NCI-H1417 treated with DMSO at 0.1 percent for 48 hours (cell line): Measurements from ENCODE around the gene NTN1.
"Not testable (repeated sequence)": the region's sequence is repeated elsewhere in the genome, so short reads cannot be mapped to it uniquely, and the experiment has no call there.

Experiments
- DNase-seq: peaks from one replicate; lab custom pipeline; 2025; lab: John Stamatoyannopoulos, UW

The NTN1 gene

DNA sequence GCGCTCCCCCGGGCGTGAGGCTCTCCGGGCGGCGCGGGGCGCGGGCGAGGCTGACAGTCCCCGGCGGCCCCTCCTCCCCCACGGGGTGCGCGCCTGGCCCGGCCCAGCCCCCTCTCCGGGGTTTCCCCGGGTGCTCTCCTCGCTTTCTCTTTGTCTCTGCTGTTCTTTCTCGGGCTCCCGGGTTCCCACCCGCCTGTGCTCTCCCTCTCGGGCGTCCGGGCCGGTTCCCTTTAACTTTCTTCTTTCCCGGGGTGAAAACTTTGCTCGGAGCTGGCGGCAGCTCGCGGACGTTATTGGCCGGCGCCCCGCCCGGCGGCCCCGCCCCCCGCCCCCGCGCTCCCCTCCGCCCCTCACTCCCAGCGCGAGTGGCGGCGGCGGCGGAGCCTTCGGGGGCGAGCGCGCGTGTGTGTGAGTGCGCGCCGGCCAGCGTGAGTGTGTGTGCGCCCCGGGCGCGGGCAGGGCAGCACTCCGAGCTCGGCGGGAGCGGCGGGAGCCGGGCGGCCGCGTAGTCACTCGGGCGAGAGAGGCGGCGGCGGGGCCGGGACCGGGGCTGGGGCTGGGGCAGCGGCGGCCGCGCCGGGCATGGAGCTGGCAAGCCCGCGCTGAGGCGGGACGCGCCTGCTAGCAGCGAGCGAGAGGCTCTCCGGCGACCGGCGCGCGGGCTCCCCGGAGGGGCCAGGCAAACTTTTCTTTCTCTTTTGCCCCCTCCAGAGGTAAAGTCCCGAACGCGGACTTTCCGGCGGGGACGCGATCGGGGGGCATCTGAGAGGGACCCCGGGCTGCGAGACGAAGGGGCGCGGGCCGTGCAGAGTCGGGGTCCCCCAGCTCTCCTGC, at the start of gene NTN1:
Gene NTN1 (plus strand): TSS at position 353 of the 834 bp plus-strand sequence. CDS start 864 bp downstream, outside the sequence.
- DNase-seq, result no peak

DNA sequence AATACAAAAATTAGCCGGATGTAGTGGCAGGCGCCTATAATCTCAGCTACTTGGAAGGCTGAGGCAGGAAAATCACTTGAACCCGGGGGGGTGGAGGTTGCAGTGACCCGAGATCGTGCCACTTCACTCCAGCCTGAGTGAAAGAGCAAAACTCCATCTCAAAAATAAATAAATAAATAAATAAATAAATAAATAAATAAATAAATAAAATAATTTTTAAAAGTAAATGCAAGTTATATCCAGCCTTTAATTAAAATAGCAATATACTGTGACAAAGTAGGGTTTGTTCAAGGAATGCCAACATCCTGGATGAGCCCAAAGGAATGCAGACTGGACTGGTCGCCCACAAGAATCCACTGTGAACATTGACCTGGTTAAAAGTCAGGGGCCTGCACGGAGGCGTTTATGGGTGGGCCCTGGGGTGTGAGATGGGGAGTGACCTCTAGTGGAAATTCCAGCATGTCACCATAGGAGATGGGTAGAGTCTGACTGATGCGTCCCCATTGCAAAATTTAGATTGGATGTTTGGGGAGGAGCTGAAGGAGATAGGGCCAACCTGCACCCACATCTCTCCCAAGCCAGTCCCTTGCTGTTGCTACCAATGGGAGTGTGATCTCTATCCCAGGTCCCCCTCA, 46.1 kb upstream of the NTN1 start:
- DNase-seq, result no peak

DNA sequence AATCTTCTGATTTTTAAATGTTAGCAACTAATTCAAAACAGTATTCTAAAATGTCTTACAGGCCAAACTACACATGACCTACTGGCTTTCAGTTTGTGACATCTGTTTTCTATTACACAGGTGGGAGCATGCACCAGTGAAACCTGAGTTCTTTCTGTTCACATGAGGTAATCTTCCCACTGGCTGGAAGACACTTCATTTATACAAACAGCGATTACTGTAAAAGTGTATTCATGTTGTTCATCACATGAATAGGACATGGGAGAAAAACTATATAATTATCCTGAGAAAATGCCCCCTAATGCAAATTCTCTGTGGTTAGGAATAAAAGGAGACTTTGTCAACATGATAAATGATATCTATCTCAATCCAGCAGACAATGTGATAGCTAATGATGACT, 44.7 kb upstream of the NTN1 start:
- peak; percentile 15 for DNase-seq

DNA sequence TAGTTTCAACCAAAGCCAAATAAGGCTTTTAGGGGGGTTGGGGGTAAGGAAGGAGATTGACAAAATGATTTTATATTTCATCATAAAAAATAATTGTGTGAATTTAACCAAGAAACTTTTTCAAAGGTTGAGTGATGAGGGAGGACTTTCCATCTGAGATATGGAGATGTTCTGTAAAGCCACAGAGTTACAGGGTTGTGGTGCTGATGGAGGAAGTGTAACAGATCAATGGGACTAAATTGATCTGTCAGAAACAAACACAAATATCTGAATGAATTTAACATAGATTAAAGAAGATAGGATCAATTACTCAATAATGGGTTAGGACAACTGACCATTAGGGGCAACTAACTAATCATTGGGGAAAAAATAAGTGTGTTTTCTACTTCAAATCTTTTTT, 41.6 kb upstream of the NTN1 start:
- no peak for DNase-seq

DNA sequence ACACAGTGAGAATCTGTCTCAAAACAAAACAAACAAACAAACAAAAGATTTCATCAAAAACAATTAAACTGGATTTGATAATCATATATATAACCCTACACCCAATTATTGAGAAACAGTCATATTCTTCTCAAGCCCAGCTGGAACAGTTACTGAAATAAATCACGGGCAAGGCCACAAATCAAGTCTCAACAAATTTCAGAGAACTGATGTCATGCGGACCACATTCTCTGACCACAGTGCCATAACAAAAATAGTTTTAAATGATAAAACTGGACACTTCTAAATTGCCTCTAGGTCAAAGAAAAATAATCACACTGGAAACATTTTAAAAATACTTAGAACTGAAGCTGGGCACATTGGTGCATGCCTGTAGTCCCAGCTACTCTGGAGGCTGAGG, 39.9 kb upstream of the NTN1 start:
- DNase-seq, result no peak

DNA sequence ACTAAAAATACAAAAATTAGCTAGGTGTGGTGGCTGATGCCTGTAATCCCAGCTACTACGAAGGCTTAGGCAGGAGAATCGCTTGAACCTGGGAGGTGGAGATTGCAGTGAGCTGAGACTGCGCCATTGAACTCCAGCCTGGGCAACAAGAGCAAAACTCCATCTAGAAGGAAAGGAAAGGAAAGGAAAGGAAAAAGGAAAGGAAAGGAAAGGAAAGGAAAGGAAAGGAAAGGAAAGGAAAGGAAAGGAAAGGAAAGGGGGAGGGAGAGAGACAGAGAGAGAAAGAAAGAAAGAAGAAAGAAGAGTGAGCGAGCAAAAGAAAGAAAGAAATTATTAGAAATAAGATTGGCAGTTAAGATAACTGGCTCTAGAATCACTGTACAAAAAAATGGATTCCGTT, 37.1 kb upstream of the NTN1 start:
- not testable (repeated sequence) for DNase-seq

DNA sequence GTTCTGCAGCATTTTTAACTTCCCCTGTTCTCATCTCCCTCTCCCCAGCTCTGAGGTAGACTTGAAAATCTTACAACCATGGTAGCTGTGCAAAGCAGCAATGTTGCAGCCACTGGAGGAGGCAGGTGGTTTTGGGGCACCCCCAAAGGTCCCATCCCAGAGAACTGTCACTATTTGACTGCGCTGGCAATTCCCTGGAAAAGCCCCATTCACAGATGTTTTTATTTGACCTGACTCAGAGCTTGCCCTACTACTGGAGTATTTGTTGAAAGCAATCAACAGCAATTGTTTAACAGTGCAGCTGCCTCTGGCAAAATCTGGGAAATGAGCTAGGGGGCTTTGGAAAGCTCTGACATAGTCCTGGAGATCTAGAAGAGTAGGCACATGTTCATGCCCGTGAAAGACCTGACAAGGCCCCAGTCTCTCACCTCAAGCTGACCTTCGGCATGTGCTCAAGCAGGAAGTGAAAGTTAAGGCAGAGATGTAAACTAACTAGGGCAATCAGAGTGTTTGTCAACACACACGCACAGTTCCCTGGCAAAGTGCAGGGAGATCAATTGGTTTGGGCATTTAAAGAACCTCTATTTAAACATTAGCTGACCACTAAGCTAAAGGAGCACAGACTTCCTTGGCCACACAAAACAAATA, 36.1 kb upstream of the NTN1 start:
- no peak for DNase-seq

DNA sequence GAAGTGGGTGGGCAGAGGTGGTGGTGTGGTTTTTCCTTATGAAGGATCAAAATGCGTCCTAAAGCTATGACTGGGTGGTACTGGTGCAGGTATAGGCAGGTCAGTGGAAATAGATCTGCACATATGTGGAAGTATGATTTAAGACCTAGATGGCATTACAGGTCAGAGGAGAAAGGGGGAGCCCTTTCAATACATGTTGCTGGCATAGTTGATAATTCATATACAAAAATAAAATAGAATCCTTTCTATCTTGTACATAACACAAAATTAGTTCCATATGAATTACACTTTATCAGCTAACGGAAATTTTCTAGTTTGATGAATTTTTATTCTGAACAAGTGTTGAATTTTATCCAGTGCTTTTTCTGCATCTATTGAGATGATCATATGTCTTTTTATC, 35.0 kb upstream of the NTN1 start:
- no peak for DNase-seq

DNA sequence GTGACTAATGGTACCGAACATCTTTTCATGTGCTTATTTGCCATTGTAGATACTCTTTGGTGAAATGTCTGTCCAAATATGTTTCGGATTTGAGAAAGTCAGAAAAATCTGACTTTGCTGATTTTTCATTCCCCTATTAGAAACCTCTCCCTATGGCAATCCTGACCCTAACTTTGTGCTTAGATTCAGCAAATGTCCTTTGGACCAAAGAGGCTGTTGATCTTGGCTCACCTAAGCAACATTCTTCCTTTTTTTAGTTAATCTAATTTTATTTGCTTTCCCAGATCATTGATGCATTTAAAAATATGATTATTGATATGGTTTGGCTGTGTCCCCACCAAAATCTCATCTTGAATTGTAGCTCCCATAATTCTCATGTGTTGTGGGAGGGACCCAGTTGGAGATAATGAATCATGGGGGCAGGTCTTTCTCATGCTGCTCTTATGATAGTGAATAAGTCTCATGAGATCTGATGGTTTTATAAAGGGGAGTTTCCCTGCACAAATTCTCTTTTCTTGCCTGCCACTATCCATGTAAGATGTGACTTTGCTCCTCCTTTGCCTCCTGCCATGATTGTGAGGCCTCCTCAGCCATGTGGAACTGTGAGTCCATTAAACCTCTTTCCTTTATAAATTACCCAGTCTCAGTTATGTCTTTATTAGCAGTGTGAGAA, 32.9 kb upstream of the NTN1 start:
- DNase-seq, result not testable (repeated sequence)

DNA sequence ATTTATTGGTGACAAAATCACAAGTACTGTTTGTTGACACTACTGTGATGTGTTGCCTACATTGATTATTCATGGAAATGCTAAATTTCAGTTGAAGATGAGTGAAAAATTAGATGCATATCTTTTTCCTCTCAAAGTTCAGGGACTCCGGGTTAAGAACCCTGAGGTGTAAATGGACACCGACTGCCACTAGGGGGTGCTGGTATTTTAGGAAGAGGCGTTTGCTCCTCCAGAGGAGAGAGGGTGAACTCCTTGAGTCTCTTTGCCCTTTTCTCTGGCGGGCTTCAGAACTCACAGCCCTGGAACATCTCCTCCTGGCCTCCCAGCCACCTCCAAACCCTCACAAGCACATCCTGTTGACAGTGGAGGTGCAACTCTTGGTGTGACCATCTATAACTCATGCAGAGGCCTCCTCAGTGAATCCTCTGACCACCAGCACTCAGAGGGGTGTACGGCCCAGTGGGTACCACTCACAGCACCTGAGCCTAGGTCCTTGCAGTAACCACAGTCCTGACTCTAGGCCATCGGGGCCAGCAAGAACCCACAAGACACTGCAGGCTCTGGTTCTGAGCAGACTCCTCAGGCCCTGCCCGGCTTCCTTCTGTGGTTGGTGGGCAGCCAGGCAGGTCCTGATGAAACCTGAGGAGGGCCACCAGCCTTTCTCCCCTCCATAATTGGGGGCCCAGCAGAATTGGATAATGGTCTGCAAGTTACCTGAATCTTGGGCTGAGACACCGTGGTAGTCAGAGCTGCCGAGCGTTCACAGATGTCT, 29.6 kb upstream of the NTN1 start:
- no peak for DNase-seq

DNA sequence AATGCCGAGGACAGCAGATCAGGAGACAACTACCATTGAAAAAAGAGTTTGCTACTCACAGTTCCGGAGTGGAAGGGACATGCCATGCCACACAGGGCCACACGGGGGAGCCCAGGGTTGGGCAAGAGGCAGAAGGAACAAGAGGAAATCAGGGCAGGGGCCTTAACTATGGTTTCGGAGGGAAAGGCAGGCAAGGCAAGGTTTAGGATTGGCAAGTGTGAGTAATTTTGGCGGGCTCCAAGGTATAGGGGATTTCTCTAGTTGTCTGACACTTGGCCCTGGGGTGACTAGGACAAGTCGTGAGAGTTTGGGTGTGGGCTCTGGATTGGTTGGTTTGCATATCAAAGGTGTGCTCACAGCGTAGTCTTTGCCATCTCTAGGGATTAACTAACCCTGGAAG, 27.0 kb upstream of the NTN1 start:
- DNase-seq, result no peak

DNA sequence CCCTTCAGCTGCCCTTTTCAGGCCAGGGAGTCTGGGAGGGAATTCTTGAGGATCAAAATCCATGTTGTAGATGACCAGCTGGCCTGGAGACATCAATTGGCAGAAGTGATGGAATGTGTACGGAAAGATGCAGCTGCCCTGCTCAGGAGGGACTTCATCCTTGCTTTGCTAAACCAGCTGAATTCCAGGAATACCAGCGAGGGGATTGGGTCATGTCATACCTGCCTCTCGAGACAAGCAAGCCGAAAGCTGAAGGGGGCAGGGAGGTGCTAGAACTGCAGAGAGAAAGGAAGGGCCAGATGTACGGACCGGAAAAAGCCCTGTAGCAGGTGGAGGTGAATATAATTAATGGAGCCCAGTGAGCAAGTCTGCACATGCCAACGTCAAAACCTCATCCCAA, 25.6 kb upstream of the NTN1 start:
- no peak for DNase-seq

DNA sequence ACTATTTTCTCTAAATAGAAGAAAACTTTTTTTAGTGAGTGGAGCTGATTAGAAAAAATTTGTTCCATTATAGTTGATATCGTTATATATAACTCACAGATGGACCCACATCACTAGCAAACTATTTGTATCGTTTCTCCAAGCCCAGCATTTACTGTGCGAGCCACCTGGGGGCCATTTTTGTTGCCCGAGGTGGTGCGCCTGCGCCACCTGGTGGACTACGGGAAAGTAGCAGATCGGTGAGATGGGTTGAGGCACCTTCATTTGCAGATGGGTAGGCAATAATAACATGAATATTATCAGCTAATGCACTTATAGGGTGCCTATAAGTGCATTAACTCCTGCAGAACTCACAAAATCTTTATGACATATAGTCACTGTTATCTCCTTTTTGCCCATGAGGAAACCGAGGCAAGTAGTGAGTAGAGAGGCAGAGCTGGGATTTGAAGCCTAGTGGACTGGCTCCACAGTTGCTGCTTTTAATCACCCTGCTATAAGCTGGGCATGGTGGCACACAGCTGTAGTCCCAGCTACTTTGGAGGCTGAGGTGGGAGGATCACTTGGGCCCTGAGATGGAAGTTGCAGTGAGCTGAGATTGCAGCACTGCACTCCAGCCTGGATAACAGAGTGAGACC, 23.2 kb upstream of the NTN1 start:
- no peak for DNase-seq

DNA sequence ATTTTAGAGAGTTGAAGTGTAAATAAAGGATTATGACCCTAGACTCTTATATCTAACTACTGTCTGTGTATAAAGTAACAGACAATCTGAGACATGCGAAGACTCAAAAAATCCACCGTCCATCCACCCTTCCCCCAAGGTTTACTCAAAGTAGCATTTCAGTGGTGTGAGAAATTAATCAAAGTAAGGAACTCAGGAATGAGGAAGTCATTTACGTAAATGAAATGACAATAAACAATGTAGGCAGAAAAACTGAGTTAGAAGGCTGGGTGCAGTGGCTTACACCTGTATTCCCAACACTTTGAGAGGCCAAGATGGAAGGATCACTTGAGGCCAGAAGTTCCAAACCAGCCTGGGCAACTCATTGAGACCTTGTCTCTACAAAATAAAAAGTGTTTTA, 19.8 kb upstream of the NTN1 start:
- DNase-seq, result no peak

DNA sequence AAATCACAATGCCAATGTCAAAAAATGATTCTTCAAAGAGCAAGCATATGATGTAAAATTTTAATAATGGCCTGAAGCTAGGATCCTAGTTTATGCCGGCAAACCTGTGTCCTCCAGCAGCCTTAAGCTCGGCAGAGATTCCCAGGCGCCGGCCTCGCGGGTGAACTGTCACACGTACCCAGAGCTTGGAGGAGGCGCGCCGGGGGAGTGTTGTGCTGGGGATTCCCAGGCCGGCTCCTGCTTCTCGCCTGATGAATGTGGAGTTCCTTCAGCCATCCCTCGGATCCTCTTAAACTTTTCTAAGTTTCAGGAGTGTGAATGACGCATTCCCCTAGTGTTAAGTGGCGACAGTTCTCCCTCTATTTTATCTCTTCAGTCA, 19.1 kb upstream of the NTN1 start:
- no peak for DNase-seq

DNA sequence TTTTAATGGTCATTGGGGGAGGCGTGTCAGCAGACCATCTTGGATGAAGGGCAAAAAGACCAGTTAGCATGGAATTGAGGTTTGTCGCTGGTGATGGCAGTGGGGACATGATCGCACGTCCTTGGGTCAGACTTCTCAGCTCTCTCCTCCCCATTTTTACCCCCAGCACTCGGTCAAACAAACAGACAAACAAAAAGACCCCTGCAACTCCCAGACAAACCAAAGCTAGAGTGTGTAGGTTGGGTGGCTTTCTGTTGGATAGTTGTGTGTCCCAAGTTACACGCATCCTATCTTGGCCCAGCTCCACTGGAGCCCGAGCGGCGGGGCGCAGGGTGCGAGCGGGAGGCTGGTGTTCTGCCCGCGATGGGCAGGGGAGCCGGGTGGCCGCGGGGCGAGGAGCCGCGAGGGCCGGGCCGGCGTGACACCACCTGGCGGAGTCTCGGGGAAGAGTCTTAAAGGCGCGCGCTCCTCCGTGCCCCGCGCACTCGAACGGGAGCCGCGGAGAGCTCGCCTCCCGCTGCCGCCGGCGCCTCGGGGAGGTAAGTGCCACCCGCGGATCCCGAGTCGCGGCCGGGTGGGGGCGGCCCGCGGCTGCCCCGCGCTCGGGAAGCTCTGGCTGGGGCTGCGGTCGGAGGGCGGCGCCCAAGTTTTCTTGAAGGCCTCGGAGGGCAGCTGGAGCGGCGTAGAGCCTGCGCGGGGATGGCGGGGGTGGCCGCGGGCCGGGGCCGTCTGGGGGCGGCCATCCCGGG, 18.5 kb upstream of the NTN1 start:
- no peak for DNase-seq

DNA sequence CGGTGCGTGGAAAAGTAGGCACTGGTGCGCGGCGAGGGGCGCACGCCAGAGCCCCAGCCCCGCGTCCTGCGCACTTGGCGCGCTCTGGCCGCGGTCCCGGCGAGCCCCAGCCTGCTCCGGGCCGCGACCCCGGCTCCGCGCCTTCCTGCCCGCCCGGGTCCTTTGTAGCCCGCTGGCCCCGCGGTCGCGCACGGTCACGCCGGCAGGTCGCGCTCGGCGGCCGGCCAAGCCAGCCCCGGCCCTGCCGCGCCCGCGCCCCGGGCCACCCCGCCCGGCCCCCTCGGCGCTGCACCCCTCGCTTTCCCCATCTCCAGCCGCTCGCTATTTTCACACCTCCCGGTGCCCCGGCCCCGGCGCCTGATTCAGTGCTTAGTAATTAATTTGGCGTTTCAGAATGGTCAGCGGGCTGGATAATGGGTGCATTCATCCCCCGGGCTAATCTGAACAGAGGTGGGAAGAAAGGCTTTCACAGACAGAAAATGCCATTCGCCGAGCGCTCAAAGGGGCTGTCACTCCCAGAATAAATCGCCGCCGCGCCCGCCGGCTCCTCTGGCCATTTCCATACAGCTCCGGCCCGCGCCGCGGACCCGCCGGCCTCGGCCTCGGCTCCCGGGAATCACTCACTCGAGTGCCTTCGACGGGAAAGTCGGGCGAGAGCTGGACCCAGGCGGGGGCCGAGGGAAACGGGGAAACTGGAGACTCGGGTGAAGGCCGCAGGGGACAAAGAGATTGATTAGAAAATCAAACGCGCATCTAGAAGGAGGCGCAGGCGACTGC, 17.8 kb upstream of the NTN1 start:
- no peak for DNase-seq

DNA sequence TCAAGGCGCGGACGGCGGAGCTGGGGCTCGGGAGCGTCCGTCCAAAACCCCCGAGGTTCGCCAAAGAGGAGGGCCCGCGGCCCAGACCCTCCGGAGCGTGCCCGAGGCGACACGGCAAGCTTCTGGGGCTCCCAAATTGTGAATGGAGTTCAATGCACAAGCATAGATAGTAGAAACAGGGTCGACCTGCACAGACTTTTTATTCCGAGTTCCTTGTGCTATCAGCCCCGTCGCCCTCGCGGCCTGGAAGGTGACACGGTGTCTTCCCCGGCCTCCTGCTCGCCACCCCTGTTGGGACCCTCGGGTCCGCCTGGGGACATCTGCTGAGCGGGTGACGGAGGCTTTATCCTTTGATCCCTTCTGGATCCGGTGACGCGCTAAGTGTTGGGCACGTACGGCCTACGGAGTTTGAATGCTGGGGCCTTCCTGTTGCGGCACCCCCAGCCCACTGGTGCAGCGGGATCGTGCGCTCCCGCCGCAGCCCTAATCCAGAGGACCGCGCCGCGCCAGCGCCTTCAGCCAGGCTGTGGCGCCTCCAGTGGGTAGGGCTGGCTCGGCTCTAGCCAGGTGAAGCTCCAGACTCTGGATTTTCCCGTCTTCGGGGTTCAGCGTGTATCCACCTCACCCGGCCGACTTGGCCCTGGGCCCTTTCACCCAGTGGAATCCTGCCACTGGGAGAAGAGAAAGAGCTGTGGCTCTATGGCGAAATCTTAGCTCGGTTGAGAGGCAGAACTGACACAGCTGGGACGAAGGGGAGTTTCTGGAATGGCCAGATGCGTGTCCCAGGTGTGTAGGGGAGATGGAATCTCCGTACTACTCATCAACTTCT, 17.0 kb upstream of the NTN1 start:
- no peak for DNase-seq

DNA sequence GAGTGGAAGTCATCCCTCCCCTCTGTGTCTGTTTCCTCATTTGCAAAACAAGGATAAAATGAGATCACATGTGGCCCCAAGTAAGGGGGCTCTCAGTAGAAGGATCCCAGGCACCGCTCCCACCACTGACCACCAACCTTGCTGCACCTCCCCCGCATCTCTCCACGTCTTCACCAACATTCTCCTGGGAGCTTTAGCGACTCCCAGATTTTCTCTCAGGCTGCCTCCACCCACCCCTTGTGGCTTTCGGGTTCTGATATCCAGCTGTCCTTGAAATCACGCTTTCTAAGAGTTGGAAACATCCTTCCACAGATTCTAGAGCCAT, 16.4 kb upstream of the NTN1 start:
- no peak for DNase-seq
